Adrenal gland (tissue), 5 donors: ENCODE measurements around the gene SLC27A5.

Experiments
- POLR2A ChIP-seq, 2 donors: fragments of 450-650 bp; IDR thresholded peaks; one replicate each; pipeline ENCODE4 v1.6.1; 2017; ENCODE audit warnings: antibody characterized with exemption in 2 of 2, mild to moderate bottlenecking in 2 of 2, moderate library complexity in 1 of 2
- TF ChIP-seq, protein P1 (sequence below), 6 experiments: fragments of 450-650 bp in 4 of 6; fragments of 200-600 bp in 2 of 6; sonication (generic) in 1 of 6; IDR thresholded peaks; 1 replicate in 5 of 6; 2 replicates in 1 of 6; pipeline versions ENCODE4 v1.5.1 to v1.8.0; 2016 to 2021; ENCODE audit warnings: antibody characterized with exemption in 6 of 6, mild to moderate bottlenecking in 2 of 6, moderate library complexity in 1 of 6
- donor health status: DM: no; HTN: no; CAD: no.

DNA sequence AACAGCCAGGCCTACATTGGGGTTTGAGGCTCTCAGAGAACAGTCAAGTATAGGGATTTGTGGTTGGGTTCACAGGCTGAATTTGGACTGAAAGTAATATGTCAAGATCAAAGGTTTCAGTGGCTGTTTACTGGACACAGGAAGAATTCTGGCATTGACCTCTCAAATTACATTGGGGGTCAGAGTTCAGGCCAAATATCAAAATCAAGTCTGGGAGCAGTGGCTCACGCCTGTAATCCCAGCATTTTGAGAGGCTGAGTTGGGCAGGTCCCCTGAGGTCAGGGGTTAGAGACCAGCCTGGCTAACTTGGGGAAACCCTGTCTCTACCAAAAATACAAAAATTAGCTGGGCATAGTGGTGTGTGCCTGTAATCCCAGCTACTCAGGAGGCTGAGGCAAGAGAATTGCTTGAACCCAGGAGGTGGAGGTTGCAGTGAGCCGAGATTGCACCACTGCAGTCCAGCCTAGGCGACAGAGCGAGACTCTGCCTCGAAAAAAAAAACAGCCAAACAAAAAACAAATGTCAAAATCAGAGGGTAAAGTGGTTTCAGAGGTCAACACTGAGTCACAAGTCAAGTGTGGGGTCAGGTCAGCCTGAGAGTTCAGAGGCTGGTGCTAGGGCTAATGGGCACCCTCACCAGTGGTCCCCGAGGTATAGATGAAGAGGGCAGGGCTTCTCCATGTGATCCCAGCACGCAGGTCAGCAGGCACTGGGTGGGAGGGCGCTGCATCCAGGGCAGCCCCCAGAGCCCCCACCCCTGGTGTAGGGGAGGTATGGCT is 1.5 kb downstream of the SLC27A5 start:
- TF ChIP-seq, protein P1, sequence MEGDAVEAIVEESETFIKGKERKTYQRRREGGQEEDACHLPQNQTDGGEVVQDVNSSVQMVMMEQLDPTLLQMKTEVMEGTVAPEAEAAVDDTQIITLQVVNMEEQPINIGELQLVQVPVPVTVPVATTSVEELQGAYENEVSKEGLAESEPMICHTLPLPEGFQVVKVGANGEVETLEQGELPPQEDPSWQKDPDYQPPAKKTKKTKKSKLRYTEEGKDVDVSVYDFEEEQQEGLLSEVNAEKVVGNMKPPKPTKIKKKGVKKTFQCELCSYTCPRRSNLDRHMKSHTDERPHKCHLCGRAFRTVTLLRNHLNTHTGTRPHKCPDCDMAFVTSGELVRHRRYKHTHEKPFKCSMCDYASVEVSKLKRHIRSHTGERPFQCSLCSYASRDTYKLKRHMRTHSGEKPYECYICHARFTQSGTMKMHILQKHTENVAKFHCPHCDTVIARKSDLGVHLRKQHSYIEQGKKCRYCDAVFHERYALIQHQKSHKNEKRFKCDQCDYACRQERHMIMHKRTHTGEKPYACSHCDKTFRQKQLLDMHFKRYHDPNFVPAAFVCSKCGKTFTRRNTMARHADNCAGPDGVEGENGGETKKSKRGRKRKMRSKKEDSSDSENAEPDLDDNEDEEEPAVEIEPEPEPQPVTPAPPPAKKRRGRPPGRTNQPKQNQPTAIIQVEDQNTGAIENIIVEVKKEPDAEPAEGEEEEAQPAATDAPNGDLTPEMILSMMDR (IDR thresholded peaks at IDR 0.05) = no peak
- TF ChIP-seq POLR2A (IDR thresholded peaks at IDR 0.05) = no peak
